GM18505 (cell line): ENCODE measurements around the gene ADAMTSL3.

Experiments used
- ATAC-seq: cut with Tn5 transposase; IDR thresholded peaks from one replicate; pipeline ENCODE4 v1.9.1; 2021; ENCODE audit not compliant: unreplicated experiment
- POLR2A ChIP-seq: IDR thresholded peaks from 4 replicates; pipeline ENCODE4 v1.6.1; 2011; ENCODE audit warnings: borderline replicate concordance; ENCODE audit not compliant: insufficient read depth, insufficient read length; ENCODE audit errors: extremely low read depth

Gene ADAMTSL3

DNA sequence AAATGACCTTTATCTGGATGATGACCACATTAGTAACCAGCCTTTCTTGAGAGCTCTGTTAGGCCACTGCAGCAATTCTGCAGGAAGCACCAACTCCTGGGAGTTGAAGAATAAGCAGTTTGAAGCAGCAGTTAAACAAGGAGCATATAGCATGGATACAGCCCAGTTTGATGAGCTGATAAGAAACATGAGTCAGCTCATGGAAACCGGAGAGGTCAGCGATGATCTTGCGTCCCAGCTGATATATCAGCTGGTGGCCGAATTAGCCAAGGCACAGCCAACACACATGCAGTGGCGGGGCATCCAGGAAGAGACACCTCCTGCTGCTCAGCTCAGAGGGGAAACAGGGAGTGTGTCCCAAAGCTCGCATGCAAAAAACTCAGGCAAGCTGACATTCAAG, 328.8 kb downstream of the ADAMTSL3 start:
- no peak for TF ChIP-seq POLR2A
- ATAC-seq: no peak

DNA sequence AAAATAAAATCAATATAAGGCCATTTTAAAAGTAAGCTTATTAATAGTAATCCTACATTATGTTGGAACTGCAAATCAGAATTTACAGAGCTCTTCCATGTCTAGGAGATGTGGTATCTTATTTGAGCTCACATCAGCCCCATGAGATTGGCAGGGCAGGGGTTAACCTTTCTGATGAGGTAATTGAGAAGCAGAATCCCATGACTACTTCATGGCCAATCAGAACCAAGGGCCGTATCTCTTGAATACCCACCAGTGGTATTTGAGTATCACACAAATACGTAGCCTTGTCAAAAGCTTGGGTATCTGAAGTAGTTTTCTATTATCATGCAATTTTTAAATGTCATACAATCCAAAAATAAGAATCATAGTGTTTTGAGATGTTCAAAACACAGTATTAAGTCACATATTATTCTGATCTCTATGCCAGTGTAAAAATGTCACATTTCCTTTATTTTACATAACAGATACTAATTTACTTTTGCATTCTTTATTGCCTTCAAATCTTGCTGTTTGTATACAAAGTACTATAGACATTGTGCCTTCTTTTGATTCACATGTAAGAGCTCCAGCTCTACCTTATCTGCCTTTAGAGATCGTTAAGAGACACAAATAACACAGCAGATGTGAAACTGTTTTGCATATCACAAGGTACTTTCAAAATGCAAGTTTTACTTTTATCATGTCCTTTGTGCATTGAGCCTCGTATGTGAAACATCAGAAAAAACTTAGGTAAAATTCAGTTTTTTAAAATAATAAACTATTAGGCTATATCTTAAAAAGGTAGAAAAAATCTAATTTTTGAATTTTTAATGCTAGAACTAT, 329.9 kb downstream of the ADAMTSL3 start:
- peak; percentile 25 for TF ChIP-seq POLR2A
- ATAC-seq: peak; percentile 73

DNA sequence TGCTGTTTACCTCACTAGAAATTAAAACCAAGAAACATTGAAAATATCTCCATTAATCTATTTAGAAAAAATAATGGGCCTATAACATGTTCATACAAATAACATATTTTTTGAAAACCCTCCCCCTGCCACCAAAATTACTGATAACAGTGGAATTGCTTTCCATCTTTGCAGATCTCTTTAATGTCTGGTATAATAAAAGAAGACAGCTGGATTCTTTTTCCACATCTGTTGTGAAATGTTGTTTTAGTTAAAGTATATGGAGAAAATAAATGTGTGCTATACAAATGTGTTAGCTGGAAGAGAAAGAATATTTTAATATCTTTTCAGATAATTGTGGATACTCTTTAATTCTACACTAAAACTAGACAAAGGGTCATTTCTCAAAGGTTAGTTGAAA, 330.7 kb downstream of the ADAMTSL3 start:
- no peak for ATAC-seq

DNA sequence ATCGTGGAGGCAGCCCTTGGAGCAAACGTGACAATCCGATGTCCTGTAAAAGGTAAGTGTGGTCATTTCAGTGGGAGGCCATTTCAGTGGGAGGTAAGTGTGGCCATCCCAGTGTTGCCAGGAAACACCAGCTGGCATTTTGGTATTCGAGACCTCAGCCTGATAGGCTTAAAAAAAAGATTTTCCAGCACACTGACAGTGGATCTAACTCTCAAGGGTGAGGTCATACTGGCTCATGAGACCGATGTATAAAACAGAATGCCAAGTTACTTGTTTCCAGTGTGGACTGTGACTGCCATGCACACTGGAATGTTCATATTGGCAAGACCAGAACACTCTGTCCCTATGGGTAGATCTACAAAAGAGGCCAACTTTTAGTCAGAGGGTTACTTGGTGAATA, 337.2 kb downstream of the ADAMTSL3 start:
- ATAC-seq: no peak
- TF ChIP-seq POLR2A: no peak

More for the DNA sequence above, 330.7 kb downstream of the ADAMTSL3 start:
- TF ChIP-seq POLR2A: no peak

DNA sequence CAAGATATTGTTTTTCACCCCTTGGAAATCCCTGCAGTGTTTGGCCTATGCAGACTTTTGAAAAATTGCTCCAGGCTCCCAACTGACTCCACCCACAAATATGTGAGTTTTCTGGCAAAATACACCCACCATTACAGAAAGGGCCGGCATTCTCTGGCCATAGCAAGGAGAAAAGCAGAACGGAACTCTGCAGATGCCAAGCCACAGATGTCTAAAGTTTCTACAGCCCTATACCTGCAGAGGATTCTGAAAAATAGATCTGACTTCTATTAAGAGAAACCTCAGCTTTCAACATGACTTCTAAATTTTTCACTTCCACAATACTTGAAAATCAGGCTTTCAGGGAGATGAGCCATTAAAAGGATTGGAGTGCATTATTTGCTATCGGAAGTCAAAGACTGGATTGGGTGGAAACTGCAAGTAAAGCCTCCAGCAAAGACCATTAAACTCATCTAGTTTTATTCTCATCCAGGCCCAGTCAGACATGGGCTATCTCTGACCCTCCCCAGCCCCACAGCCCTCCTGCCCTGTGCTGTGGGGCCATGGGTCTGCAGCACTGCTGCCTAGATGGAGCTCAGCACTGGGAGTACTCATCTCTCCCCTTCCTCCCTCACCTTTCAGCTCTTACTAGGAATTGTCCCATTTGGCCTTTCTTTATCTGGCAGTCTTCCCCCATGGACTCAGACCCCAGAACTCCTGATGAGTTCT, 338.6 kb downstream of the ADAMTSL3 start:
- ATAC-seq: peak; percentile 73
- no peak for TF ChIP-seq POLR2A

DNA sequence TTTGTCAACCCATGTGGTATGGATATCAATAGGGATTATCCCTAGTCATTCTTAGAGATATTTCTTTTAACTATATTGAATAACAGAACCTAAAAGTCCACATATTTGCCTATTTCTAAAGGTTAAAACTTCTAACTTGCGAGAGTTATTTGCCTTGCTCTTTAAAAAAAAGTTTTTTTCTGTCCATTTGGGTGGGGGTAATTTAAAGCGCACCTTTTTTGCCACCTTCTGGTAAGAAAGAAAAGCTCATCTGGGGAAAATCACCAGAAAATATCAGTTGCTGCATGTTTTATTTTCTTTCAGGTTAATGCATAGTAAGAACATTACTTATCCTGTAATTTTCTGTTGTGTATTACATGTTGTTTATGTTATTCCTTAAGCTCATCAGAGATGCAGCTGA, 339.7 kb downstream of the ADAMTSL3 start:
- no peak for ATAC-seq
- TF ChIP-seq POLR2A: no peak

DNA sequence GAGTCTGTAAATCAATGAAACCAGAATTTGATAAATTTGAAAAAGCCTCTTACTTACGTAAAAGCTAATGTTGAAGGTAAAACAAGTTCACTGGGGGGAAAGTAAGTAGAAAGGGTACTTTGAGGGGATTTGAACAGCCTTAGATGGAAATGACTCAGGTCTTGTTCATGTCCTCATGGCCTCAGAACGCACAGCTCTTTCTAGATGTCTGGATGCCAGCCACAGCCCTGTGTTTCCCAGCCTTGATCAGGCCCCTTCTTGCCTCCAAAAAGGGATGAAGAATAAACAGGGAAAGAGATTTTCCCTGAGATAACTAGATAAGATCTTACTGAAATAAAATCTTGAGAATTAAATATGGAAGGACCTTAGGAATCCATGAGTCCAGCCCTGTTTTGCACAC, 344.6 kb downstream of the ADAMTSL3 start:
- TF ChIP-seq POLR2A: no peak
- no peak for ATAC-seq

DNA sequence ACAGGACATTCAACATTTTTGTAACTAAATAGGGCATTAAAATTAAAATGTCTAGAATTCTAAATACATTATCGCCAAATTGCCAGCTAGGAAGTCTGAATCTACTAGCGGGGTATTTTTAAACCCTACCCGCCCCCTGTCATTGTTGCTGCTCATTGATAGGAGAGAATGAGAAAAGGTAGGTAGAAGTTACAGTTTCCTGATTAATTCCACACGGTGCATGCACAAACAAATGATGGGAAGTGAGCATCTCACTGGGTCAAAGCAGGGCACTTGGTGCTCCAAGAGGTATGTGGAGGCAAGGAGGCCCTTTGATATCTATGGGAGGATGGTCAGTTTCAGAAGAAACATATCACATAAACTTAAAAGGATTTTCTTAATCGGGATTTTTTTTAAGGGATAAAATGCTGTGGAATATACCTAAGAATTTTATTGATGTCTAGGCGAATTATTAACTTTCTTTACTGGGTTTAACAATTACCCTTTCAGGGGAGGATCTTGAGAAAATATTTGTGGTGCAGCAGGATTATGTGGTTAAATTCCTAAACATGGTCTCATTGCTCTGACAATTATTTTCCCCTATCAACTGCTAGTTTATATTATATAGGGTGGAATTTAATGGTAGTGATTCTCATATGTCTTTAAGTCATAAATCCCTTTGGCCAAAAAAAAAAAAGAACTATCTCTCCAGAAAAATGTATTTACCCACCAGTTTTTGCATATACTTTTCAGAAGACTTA, 345.6 kb downstream of the ADAMTSL3 start:
- TF ChIP-seq POLR2A: no peak
- ATAC-seq: no peak

DNA sequence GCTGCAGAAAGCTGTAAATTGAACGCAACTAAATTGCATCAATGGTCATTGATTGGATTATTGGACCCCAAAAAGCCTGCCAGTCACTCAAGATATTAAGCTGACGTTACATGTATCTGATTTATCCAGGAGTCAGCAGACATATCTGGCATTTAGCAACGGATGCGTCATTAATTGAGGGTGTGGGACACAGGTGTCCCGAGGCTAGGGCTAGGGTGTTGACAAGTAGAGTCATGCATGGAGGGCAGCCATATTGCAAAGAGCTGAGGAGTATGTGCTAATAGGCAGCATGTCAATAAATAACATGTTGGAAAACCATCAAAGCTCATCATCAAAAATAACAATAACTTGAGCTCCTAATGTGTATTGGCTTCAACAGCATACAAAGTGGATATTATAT, 347.1 kb downstream of the ADAMTSL3 start:
- TF ChIP-seq POLR2A: no peak
- no peak for ATAC-seq

DNA sequence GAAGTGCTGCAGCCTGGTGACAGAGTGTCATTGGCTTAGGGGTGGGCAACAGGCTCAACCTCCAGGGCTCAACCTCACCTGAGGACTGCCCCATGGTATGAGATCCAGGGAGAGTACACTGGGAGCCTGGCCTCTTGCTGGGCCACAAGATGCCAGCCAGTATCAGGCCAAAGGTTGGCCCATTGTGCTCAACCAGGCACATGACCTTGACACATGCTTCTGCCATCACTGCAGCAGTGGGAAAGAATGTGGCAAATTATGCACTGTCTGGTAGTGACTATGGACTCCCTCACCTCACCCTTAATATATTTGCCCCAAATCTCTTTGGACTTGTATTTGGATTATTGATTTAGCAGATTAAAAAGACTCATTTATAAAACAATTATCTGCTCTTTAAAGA, 347.7 kb downstream of the ADAMTSL3 start:
- ATAC-seq: no peak
- TF ChIP-seq POLR2A: no peak

DNA sequence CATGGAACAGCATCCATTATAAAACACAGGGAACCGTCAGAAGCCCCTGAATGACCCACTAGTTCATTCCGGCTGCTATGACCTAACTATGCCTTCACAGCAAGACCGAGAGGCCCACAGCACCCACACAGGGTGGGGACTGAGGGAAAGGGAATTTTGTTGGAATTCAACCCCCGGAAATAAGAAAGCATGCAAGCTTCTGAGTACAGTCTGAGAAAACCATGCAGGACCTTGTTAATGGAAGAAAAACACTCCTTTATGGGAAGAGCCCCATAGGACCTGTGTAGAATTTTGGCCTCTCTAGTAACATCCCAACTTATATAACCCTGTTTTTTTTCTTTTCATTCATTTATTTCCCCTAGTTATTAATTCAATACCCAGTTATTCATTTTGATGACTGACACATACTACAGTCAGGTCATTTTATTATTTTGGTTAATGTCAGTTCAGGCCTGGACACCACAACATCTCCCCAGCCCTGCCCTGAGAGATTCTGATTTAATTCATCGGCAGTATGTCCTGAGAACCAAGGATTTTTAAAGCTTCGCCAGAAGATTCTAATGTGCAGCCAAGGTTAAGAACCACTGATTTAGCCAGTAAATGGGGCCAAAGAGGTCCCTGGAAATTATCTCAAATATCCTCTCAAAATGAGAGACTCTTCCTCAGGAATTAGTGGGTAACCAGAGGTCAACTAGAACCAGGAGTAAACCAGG, 350.0 kb downstream of the ADAMTSL3 start:
- TF ChIP-seq POLR2A: no peak
- no peak for ATAC-seq

DNA sequence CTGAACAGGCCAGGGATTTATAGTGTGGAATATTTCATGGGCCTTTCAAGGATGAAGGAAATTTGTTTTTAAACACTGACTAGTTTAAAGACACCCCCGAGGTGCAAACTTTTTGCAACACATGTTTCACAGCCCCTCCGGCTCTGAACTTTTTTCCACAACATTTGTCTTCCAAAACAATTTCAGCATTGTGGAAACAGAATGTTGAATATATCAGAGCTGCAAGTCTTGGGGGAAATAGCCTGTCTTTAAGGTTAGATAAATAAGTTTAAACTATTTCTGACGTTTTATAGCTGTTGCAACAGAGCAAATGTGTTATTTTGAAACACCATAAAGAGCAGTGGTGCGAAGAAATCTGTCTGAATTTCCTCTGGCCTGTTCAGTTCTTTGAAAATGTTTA, 352.5 kb downstream of the ADAMTSL3 start:
- no peak for TF ChIP-seq POLR2A
- no peak for ATAC-seq

DNA sequence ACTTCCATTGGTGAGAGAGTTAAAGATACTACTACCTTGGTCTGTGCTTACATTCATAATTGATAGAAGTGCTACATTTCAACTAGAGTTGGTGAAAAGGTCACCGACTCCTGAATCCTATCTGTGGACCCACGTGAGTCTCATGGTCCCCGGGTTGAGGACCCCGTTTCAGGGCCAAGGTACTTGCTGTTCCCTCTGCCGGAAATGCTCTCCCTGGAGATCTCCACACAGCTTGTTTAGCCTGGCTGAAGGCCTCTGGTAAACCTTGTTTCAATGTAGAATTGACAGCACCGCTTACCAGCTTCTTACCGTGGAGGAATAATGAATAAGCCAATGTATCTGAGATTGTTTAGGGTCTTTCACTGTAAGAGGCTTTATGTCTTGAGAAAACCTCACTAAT, 355.7 kb downstream of the ADAMTSL3 start:
- TF ChIP-seq POLR2A: no peak
- no peak for ATAC-seq

DNA sequence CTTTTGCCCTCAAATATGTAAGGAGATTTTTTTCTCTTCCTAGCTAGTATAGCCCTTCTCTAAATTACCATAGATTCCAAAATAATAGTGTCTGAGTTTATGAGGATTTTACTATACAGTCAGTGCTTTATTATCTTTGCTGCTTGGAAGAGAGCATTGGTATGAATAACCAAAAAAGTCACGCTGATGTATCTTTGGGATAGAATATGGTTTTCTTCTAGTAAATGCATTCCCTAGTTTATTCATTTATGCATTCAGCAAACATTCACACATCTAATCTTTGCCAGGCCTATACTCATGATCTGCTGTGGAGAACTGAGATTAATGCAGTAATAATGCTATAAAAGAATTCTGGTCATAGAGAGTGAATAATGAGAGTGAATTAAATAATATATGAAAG, 356.3 kb downstream of the ADAMTSL3 start:
- no peak for TF ChIP-seq POLR2A
- no peak for ATAC-seq

DNA sequence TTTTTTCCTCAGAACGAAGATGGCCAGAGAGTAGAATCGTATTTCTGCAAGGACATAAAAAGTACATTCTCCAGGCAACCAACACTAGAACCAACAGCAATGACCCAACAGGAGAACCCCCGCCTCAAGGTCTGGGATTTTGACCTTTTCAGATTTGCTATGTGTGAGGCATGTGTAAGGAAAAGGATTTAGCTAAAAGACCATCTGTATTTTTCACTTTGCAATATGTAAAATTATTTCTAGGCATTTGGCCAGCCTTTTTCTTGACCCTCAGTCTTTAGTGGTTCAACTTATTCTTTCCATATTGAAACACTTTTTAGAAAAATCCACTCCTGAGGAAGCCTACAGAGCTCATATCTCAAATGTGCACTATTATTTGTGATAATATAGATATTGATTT, 362.4 kb downstream of the ADAMTSL3 start:
- ATAC-seq: no peak
- no peak for TF ChIP-seq POLR2A
